NB4 (cell line): ENCODE data around the gene NAALADL2.

Experiments used
- DNase-seq: peaks from one replicate; pipeline ENCODE4 v3.0.0; 2010; ENCODE audit warnings: low read depth
- H3K4me3 ChIP-seq: one replicate; pipeline ENCODE4 v1.5.1; 2011; ENCODE audit warnings: mild to moderate bottlenecking, low read depth, low read length, moderate library complexity
- CTCF ChIP-seq: IDR thresholded peaks from one replicate; pipeline ENCODE4 v1.5.1; 2012; ENCODE audit warnings: low read depth, low read length
- MAX ChIP-seq: IDR thresholded peaks from 2 replicates; pipeline ENCODE4 v1.6.1; 2011; ENCODE audit warnings: low read depth, low read length
- MYC ChIP-seq: IDR thresholded peaks from 2 replicates; pipeline ENCODE4 v1.6.1; 2011; ENCODE audit warnings: low read depth, low read length
- POLR2A ChIP-seq: IDR thresholded peaks from 2 replicates; pipeline ENCODE4 v1.6.1; 2011; ENCODE audit warnings: mild to moderate bottlenecking; ENCODE audit not compliant: insufficient read length; ENCODE audit errors: extremely low read depth

NAALADL2 gene

GRCh38 chr3:175664911-175665310 is 805.8 kb downstream of the NAALADL2 start:
- no peak for DNase-seq
- TF ChIP-seq MYC (no peak), POLR2A (no peak)
- no peak overlapping the region for H3K4me3 ChIP-seq

- H3K4me3 ChIP-seq = no peak overlapping the region
- DNase-seq = no peak
- TF ChIP-seq POLR2A (no peak), MAX (no peak), MYC (no peak), CTCF (no peak)
Observed at GRCh38 chr3:175668300-175668699, 809.2 kb downstream of the NAALADL2 start.

GRCh38 chr3:175670557-175670956 is 811.4 kb downstream of the NAALADL2 start:
- TF ChIP-seq CTCF (no peak), POLR2A (no peak), MAX (no peak), MYC (no peak)
- H3K4me3 ChIP-seq = no peak overlapping the region
- DNase-seq = no peak

- no peak overlapping the region for H3K4me3 ChIP-seq
- TF ChIP-seq MYC (no peak), CTCF (no peak), POLR2A (no peak), MAX (no peak)
- DNase-seq = no peak
Observed at GRCh38 chr3:175672119-175672689, 813.1 kb downstream of the NAALADL2 start.

- TF ChIP-seq CTCF (no peak), POLR2A (no peak), MAX (no peak), MYC (no peak)
- H3K4me3 ChIP-seq = no peak overlapping the region
- no peak for DNase-seq
Observed at GRCh38 chr3:175679568-175679967, 820.4 kb downstream of the NAALADL2 start.

- TF ChIP-seq MAX (no peak), POLR2A (no peak), MYC (no peak), CTCF (no peak)
- no peak for DNase-seq
- no peak overlapping the region for H3K4me3 ChIP-seq
Observed at GRCh38 chr3:175692256-175692655, 833.1 kb downstream of the NAALADL2 start.
